Embryonic facial prominence (tissue), 1 donor: ENCODE data around the gene TSPAN13.

Source experiments
- DNase-seq: peaks from one replicate; pipeline ENCODE4 v3.0.0-alpha.2; 2016; ENCODE audit errors: extremely low spot score

The TSPAN13 gene

DNA sequence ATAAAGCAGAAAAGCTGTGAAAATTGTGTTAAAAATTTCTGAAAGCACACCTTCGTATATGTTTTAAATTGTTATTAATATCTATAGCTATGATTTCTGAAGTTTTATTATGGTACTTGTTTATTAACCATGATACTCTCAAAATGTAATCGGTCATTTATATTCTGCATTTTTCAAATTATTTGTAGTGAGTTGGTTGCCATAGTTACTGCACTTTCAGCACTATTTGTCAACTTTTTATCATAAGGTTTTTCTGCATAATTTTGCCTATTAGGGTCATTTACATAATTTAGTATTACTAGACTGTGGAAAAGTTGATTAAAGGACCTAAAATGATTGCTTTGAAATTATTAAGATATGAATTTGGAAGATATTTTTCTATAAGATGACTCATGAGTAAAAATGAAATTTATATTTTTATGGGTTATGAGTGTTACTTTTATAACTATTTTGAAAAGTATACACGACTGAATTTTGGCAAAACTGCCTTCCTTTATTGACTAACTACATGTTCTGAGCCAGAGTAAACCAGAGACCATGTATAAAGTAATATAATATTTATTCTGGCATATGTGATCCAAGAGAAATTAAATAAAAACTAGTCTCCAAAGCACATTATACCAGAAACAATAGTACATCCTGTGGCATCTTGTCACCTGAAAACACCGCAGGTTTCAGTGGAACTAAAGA lies 59.1 kb downstream of the TSPAN13 start:
- no peak for DNase-seq

DNA sequence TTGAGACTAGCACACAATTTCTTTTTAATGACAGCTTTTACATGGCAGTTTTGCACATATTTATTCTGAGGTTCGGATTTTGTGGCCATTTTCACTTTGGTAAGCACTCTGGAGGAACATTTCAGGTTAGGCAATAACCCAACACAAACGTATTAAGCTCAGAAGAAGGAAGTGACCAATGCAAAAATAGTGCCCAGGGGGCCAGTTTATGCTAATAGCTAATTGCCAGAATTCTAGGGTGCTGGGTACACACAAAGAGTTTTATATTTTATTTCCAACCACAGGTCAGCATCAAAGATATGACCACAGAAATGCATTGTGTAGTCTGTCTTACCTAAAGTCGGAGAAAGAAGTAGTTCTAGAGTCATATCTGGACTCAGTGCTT lies 59.7 kb downstream of the TSPAN13 start:
- DNase-seq: no peak

DNA sequence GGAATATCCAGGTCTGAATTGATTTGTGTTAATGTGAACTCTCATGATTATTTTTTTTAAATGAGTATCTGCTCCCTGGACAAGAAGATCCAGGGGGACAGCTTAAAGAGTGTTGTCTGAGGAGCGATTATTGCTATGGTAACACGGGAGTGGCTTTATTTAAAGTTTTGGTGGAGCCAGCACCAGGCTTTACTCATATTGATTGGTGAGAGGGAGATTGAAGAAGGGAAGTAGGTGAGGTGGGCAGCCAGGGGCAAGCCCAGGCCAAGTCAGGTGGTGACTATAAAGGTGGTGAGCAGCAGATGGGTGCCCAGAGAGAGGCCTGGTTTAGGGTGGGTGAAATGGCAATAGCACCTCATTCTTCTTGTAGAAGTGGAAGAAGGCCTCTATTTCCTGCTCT lies 61.4 kb downstream of the TSPAN13 start:
- no peak for DNase-seq

DNA sequence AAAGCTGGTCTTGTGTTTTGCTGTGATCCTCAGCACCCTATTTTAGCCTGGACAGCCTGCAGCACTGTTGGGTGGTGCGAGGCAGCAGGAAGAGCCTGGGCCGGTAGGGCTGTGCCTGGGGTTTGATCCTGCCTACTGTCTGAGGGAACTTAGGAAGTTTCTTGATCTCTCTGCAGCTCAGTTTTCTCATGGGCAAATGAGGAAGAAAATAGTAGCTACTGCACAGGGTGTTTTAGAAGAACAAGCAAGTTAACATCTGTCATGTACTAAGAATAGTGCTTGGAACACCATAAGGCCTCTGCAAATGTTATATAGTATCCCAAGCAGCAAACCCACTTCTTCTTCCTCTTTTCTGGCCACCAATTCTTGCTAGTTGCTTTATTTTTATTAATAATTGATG lies 63.3 kb downstream of the TSPAN13 start:
- DNase-seq: no peak

DNA sequence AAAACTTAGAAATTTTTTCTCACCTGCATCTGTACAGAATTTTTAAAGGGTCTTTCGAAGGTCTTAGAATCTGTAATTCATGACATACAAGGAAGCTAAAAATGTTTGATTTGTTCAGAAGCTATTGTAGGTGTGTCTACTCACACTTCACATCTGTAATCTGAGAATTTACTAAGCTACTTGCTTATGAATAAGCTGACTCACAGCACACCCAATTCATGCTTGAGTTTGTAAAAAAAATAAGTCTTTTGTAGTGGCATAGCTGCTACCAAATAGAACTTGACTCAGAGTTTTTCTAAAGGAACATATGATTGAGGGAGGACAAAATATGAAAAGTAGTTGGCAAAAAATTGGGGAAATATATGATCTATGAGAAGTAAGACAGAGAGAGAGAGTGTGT lies 64.0 kb downstream of the TSPAN13 start:
- DNase-seq: no peak

DNA sequence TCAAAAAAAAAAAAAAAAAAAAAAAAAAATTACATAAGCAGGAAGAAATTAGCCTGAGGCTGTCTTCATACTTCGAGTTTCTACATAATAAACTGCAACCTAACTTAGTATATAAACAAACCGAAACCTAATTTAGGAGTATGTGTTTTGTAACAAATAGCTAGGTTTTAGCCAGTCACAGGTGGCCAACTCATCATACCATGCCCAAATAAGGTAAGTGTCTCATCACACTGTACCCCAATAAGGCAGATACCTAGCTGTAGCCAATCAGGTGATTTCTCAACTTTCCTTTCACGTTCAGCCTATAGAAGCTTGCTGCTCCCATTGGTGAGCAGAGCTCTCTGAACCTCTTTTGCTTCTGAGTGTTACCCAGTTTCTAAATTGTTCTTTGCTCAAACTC lies 65.2 kb downstream of the TSPAN13 start:
- DNase-seq: no peak

DNA sequence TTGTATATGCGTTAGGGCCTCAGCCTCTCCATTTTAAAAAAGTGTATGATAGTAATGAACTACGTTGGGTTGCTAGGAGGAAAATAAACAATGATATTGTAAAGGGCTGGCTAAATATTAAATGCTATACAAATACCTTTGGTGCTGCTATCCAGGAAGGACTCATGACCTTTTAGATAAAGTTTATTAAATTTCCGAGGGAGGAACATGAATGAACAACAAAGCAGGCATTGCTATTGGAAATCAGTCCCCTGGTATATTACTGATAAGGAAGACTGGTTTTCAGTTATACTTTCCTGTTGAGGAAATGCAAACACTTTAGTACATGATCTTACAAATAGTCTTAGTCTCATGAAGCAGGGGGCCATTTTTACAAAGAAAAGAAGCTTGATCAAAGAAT lies 68.5 kb downstream of the TSPAN13 start:
- no peak for DNase-seq

DNA sequence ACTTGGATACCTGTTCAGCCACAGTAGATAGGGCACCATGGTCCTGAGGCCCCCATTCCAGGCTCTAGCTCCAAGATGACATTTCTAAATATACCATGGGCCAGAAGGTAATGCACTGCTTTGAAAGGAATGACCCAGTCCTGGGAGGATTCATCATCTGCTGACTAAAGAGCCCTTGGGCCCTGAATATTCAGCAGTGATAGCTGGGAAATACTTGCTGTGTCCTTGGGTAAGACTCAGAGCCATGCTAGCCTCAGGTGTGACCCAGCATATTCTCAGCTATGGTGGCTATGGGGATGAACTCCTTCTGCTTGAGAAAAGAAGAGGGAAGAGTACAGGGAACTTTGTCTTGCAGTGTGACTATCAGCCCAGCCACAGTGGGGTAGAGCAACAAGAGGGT lies 72.5 kb downstream of the TSPAN13 start:
- no peak for DNase-seq

DNA sequence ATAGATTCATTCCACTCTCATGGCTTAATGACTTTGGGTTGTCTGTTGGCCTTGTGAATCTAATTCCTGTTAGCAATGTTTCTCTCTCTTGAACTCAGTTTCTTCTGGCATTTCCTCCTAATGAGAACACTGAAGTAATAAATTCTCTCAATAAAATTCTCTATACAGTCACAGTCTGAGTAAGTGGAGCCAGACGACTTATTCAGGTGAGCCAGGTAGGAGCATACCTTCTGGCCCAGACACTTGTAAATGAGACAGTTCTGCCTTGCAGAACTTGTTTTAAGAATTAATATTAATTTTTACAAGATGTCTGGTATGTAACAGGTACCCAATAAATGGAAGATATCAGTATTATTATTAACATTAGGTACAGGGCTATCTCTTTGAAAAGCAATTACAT lies 79.8 kb downstream of the TSPAN13 start:
- DNase-seq: no peak
